Retinal pigment epithelial cell (primary cell): ENCODE results near the gene MAP1B.

ENCODE experiments used
- DNase-seq: peaks from one replicate; pipeline ENCODE4 v3.0.0-alpha.2; 2010; ENCODE audit warnings: low read depth
- H3K4me3 ChIP-seq: 2 replicates; pipeline ENCODE4 v1.5.1; 2011; ENCODE audit warnings: mild to moderate bottlenecking, low read length, control low read depth, moderate library complexity
- CTCF ChIP-seq: conservative IDR thresholded peaks from 2 replicates; pipeline ENCODE4 v1.5.1; 2011; ENCODE audit warnings: low read depth, low read length, control low read depth, inconsistent platforms

Gene MAP1B

GRCh38 chr5:72110394-72111013, 3.2 kb downstream of the MAP1B start:
- no peak overlapping the region for H3K4me3 ChIP-seq
- no peak for TF ChIP-seq CTCF
- DNase-seq, result no peak

GRCh38 chr5:72112389-72112788, 5.1 kb downstream of the MAP1B start:
- TF ChIP-seq CTCF, result no peak
- no peak for DNase-seq
- no peak overlapping the region for H3K4me3 ChIP-seq

DNA sequence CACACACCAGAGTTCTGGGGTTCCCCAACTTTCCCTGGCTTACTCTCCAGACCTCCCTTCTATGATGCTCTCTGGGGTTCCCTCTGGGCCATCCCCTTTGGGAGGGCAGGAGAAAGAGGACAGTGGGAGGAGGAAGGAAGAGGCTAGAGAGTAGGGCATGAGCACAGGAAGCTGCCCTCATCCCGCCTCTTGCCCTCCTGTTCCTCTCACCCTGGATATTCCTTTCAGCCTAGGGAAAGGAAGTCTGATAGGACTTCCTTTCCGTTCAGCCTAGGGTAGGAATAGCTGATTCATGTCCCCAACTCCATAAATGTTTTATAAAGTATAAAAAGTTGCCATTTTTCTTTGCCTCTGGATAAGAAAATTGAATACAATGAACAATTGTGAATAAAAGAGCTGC, 7.4 kb downstream of the MAP1B start:
- no peak for DNase-seq
- no peak for TF ChIP-seq CTCF
- H3K4me3 ChIP-seq, result no peak overlapping the region

DNA sequence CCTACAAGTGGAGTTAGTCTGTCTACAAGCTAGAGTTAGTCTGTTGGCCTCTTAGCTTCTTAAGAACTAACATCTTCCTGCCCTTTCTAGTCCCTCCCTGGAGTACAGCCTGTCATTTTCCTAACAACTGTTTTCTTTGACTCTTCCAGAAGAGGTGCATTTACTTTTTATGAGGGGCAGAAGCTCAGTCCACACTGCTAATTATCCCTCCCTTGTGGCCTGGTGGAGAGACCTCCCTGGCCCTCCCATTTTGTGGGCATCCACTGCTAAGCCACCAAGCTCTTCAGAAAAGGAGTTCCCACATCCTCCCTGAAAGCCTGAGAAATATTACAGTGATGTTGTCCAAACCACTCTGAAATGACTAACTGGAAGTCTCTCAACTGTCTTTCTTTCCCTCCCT, 8.0 kb downstream of the MAP1B start:
- H3K4me3 ChIP-seq, result no peak overlapping the region
- TF ChIP-seq CTCF, result no peak
- DNase-seq, result no peak

- H3K4me3 ChIP-seq, result no peak overlapping the region
- DNase-seq, result no peak
- TF ChIP-seq CTCF, result no peak
These were observed 10.0 kb downstream of the MAP1B start for GRCh38 chr5:72117307-72117706.

GRCh38 chr5:72121052-72121779, 13.9 kb downstream of the MAP1B start:
- no peak overlapping the region for H3K4me3 ChIP-seq
- no peak for TF ChIP-seq CTCF
- no peak for DNase-seq
